ENCODE measurements around the gene FBXO46. TPM values are rescaled to one million over a fixed set of nuclear protein-coding genes. Genes with fewer than 3 reads are reported as not detected.

Gene FBXO46
- 15.8 and 19.8 TPM in 2 replicates for total RNA-seq

GRCh38 chr19:45730368-45731288 lies at the start of gene FBXO46:
Gene FBXO46, minus strand, starts transcription at chr19:45730896. Its CDS starts 17,401 bp downstream, at chr19:45713495.

DNA sequence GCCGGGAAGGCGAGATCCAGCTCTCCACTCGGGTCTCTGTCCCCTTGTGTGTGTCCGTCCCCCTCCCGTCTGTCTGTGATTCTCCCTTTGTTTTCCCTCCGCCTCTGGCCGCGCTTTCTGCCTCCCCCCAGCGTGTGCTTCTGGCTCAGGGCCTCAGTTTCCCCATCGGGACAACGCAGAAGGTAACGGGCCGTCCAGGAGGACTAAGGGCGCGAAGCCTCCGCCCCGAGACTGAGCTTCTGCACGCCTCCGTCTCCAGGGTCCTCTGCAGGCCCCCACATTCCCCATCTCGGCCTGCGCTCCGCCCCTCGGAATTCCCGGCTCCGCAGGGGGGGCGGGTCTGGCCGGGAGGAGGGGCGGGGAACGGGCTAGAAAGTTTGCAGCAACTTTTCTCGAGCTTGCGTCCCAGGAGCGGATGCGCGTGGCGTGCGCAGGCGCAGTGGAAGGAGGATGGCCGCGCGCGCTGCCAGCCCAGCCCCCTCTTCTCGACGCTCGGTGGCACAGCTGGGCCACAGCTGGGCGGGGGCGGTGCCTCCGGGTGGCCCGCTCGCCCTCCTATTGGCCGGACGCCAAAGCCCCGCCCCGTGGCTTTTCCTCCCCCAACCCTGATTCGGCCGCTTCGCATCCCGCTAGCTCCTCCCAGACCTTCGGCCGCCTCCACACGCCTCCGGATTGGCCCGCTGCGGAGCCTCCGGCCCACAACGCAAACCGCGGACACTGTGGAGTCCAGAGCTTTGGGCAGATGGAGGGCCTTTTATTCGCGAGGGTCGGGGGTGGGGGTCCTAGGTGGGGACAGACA lies 38.5 kb upstream of the FBXO46 start, which contains the start of gene SIX5:
Gene SIX5, minus strand, starts transcription at position 269 of the 799 bp plus-strand sequence. CDS start 408 bp downstream, outside the sequence.

DNA sequence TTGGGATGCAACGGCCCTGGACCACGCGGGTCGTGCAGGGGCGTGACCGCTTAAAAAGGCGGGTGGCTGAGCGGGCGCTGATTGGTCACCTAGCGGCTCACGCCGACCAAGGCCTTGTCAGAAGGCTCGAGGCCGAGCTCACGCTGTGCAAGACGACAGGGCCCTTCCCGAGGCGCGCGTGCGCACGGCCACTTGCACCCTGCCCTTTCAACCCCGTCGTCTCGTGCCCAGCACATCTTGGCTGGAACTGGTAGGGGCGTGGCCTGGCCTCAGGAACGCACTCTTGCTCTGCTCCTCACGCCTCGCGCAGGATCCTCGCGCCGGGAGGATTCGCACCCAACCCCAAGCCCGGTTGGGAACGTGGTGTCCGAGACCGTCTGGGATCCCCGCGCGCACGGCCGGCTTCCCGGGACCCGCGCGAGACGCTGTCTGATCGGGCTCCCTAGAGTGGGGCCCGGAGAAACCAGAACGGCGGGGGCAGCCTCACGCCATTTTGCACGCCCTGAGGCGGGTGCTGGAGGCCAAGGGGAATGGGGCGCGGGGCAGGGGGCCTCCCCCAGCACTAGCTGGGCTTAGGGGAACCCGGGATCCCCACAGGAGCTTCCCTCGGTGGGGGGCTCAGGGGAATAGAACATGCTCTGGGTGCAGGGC lies 2.6 kb upstream of the FBXO46 start, which contains the start of gene MEIOSIN:
Gene MEIOSIN, plus strand, starts transcription at position 280 of the 651 bp plus-strand sequence. CDS start 1,938 bp downstream, outside the sequence.

GRCh38 chr19:45692187-45693105 lies 38.2 kb downstream of the FBXO46 start, which contains the start of gene QPCTL:
Gene QPCTL, plus strand, starts transcription at chr19:45692666. Its CDS starts 38 bp downstream, at chr19:45692704.

DNA sequence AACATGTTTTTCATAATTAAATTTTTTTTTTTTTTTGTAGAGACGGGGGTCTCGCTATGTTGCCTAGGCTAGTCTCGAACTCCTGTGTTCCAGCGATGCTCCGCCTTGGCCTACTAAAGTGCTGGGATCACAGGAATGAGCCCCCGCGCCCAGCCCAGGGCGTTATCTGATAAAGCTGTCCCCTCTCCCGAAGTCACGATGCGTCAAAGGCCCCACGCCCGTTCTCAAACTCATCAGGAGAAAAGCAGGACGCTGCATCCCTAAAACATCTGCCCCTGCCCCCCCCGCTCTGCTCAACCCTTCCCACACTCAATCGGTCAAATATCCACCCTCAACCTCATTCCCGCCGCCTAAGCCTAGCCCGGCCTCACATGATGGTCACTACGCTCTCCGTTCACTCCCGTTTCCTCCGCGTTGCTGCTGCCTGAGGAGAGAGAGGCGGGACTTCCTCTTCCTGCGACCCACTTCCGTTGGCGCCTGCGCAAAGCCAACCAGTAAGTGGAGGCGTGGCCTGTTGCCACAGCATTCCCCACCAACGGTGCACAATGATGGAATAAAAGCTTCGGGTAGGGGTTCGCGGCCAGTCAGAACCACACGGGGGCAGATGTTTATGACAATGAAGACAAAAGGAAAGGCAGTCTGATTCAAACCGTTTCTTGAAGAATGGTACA lies 39.0 kb downstream of the FBXO46 start, which contains the start of gene SNRPD2:
Gene SNRPD2, minus strand, starts transcription at position 438 of the 671 bp plus-strand sequence. Its CDS starts 65 bp downstream, at position 373.

DNA sequence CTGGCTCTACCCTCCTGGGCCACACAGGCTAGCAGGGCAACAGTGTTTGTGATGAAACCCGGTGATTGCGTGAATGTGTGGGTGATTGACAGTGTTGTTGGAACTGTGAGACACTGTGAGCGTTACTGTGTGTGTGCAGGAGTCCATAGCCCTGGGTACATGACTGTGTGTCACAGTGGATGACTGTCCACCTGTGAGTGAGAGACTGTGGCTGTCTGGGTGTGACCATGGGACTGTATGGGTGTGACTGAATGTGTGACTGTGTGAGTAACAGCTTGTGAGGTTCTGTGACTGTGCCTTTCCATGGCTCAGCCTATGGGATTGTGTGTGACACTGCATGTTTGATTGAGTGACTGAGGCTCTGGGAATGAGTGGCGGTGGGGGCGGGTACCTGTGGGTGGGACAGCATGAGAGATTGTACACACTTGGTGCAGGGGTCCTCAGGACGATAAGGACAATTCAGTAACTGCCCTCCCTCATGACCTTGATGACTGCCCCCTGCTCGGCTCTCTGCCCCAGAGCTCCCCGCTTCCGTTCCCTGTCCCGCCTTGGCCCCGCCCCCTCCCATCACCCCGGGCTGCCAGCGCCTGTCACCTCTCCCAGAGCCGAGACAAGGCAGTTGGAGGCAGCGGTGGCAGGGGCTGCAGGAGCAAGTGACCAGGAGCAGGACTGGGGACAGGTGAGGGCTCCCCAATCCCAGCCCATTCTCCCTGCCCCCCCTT lies 62.9 kb downstream of the FBXO46 start, which contains the start of gene GIPR:
Gene GIPR, plus strand, starts transcription at position 602 of the 722 bp plus-strand sequence. CDS start 1,300 bp downstream, outside the sequence.

Other genes starting within 250 kb of the FBXO46 start
- gene RTN2, start 233.8 kb downstream of the FBXO46 start, total RNA-seq: 7.1 and 10.5 TPM in 2 replicates
- gene PPM1N, start 232.5 kb downstream of the FBXO46 start, total RNA-seq: 3.0 and 3.9 TPM in 2 replicates
- gene VASP, start 223.4 kb downstream of the FBXO46 start, total RNA-seq: 130 and 137 TPM in 2 replicates
- gene OPA3, start 146.1 kb downstream of the FBXO46 start, total RNA-seq: 11.7 and 13.1 TPM in 2 replicates
- not detected in 2 replicates for gene GPR4, start 128.7 kb downstream of the FBXO46 start, total RNA-seq
- 54.8 and 64.7 TPM in 2 replicates for gene EML2, start 91.5 kb downstream of the FBXO46 start, total RNA-seq
- 1.2 and 3.7 TPM in 2 replicates for gene GIPR, start 62.7 kb downstream of the FBXO46 start, total RNA-seq
- gene SNRPD2, start 38.9 kb downstream of the FBXO46 start, total RNA-seq: 333 and 378 TPM in 2 replicates
- 22.2 and 27.9 TPM in 2 replicates for gene QPCTL, start 38.2 kb downstream of the FBXO46 start, total RNA-seq
- not detected in 2 replicates for gene MEIOSIN, start 2.5 kb upstream of the FBXO46 start, total RNA-seq
- 10.5 and 11.7 TPM in 2 replicates for gene SIX5, start 38.4 kb upstream of the FBXO46 start, total RNA-seq
- gene DMPK, start 51.6 kb upstream of the FBXO46 start, total RNA-seq: 5.2 and 6.8 TPM in 2 replicates
- 20.0 and 24.5 TPM in 2 replicates for gene DMWD, start 61.9 kb upstream of the FBXO46 start, total RNA-seq
- not detected in 2 replicates for gene RSPH6A, start 84.4 kb upstream of the FBXO46 start, total RNA-seq
- 30.1 and 37.5 TPM in 2 replicates for gene SYMPK, start 132.3 kb upstream of the FBXO46 start, total RNA-seq
- not detected in 2 replicates for gene FOXA3, start 133.4 kb upstream of the FBXO46 start, total RNA-seq
- gene IRF2BP1, start 155.2 kb upstream of the FBXO46 start, total RNA-seq: 25.5 and 28.0 TPM in 2 replicates
- gene MYPOP, start 171.7 kb upstream of the FBXO46 start, total RNA-seq: 1.2 and 3.2 TPM in 2 replicates
- not detected in 2 replicates for gene NANOS2, start 183.9 kb upstream of the FBXO46 start, total RNA-seq
- not detected in 2 replicates for gene NOVA2, start 243.0 kb upstream of the FBXO46 start, total RNA-seq

Measured in airway epithelial cell (primary cell).